Trophoblast cell (in vitro differentiated cells and primary cell): Measurements from ENCODE around the gene CALCA. TPM values are rescaled to one million over a fixed set of nuclear protein-coding genes. Genes with fewer than 3 reads are reported as not detected.

Source experiments
- DNase-seq, 2 donors: peaks; one replicate each; pipeline ENCODE4 v3.0.0-alpha.2; 2016
- H2AFZ ChIP-seq: 2 replicates; pipeline ENCODE4 v1.6.1; 2013; ENCODE audit warnings: low read length, moderate library complexity, mild to moderate bottlenecking; ENCODE audit not compliant: insufficient read depth, poor library complexity
- H2AK5ac ChIP-seq: 2 replicates; pipeline ENCODE4 v1.6.1; 2013; ENCODE audit warnings: mild to moderate bottlenecking, low read length
- H2BK120ac ChIP-seq: 2 replicates; pipeline ENCODE4 v1.6.1; 2013; ENCODE audit warnings: low read length, mild to moderate bottlenecking, moderate library complexity; ENCODE audit not compliant: insufficient read depth, poor library complexity
- H2BK12ac ChIP-seq: 2 replicates; pipeline ENCODE4 v1.6.1; 2013; ENCODE audit warnings: mild to moderate bottlenecking, low read length, moderate library complexity
- H2BK5ac ChIP-seq: 2 replicates; pipeline ENCODE4 v1.6.1; 2013; ENCODE audit warnings: low read length, low read depth, moderate library complexity, mild to moderate bottlenecking; ENCODE audit not compliant: poor library complexity
- H3K14ac ChIP-seq: 2 replicates; pipeline ENCODE4 v1.6.1; 2013; ENCODE audit warnings: mild to moderate bottlenecking, low read length
- H3K18ac ChIP-seq: 2 replicates; pipeline ENCODE4 v1.6.1; 2013; ENCODE audit warnings: mild to moderate bottlenecking, low read length
- H3K23ac ChIP-seq: 2 replicates; pipeline ENCODE4 v1.6.1; 2013; ENCODE audit warnings: low read length
- H3K27ac ChIP-seq: 2 replicates; pipeline ENCODE4 v1.5.1; 2013; ENCODE audit warnings: low read depth, mild to moderate bottlenecking, inconsistent platforms, low read length, moderate library complexity
- H3K27me3 ChIP-seq: 2 replicates; pipeline ENCODE4 v1.6.1; 2013; ENCODE audit warnings: inconsistent platforms, mild to moderate bottlenecking, low read length, moderate library complexity; ENCODE audit not compliant: insufficient read depth
- H3K36me3 ChIP-seq, 2 experiments: 1 replicate in 1 of 2; 2 replicates in 1 of 2; pipeline ENCODE4 v1.6.1; 2013; ENCODE audit warnings: low read length in 2 of 2, mild to moderate bottlenecking in 2 of 2, moderate library complexity in 1 of 2; ENCODE audit not compliant: insufficient read depth in 2 of 2, control insufficient read depth in 1 of 2
- H3K4ac ChIP-seq: 2 replicates; pipeline ENCODE4 v1.6.1; 2013; ENCODE audit warnings: low read depth, mild to moderate bottlenecking, low read length, moderate library complexity
- H3K4me1 ChIP-seq, 2 experiments: 1 replicate in 1 of 2; 2 replicates in 1 of 2; pipeline ENCODE4 v1.6.1; 2013; ENCODE audit warnings: low read length in 2 of 2, mild to moderate bottlenecking in 2 of 2, moderate library complexity in 1 of 2; ENCODE audit not compliant: insufficient read depth in 2 of 2, control insufficient read depth in 1 of 2
- H3K4me2 ChIP-seq: 2 replicates; pipeline ENCODE4 v1.6.1; 2013; ENCODE audit warnings: inconsistent platforms, mild to moderate bottlenecking, low read length, moderate library complexity
- H3K4me3 ChIP-seq: 2 replicates; pipeline ENCODE4 v1.5.1; 2013; ENCODE audit warnings: mild to moderate bottlenecking, low read depth, low read length, inconsistent platforms
- H3K79me1 ChIP-seq: one replicate; pipeline ENCODE4 v1.6.1; 2013; ENCODE audit warnings: low read length
- H3K79me2 ChIP-seq: 2 replicates; pipeline ENCODE4 v1.6.1; 2013; ENCODE audit warnings: low read length, mild to moderate bottlenecking; ENCODE audit not compliant: control insufficient read depth, insufficient read depth, poor library complexity
- H3K9ac ChIP-seq: 2 replicates; pipeline ENCODE4 v1.6.1; 2013; ENCODE audit warnings: mild to moderate bottlenecking, low read length
- H3K9me3 ChIP-seq: 2 replicates; pipeline ENCODE4 v1.6.1; 2013; ENCODE audit warnings: low read depth, mild to moderate bottlenecking, control low read depth, inconsistent platforms, low read length; ENCODE audit not compliant: insufficient read depth
- H4K12ac ChIP-seq: 2 replicates; pipeline ENCODE4 v1.6.1; 2013; ENCODE audit warnings: low read depth, mild to moderate bottlenecking, low read length, moderate library complexity
- H4K8ac ChIP-seq: 2 replicates; pipeline ENCODE4 v1.6.1; 2013; ENCODE audit warnings: low read depth, mild to moderate bottlenecking, low read length, moderate library complexity
- H4K91ac ChIP-seq: one replicate; pipeline ENCODE4 v1.6.1; 2013; ENCODE audit warnings: low read depth, mild to moderate bottlenecking, low read length, moderate library complexity
- WGBS: extraction: QIAGEN DNeasy Blood & Tissue Kit; methylation state at CpG from one replicate; pipeline ENCODE4 v1.1.7; 2013; ENCODE audit warnings: missing lambda C conversion rate; ENCODE audit not compliant: insufficient read length, insufficient coverage; ENCODE audit errors: extremely low coverage; 5-methylcytosine and 5-hydroxymethylcytosine counted together
- polyA plus RNA-seq: library from polyadenylated mRNA; stranded (reverse); fragments of 200-250 nt; gene quantifications from 2 replicates; pipeline ENCODE4 v1.2.3, GENCODE V29; 2013

Gene CALCA
- 0.94 and 1.3 TPM in 2 replicates for polyA plus RNA-seq

- Histone ChIP-seq H2BK120ac (no peak within 1 kb of the TSS), H4K8ac (no peak within 1 kb of the TSS), H2BK5ac (no peak within 1 kb of the TSS), H3K4ac (no peak within 1 kb of the TSS), H3K27me3 (peaks cover 37% of the 10 kb centered on the region), H3K18ac (no peak within 1 kb of the TSS), H3K79me1 (no peaks in the 10 kb centered on the region), H3K4me3 (no peak within 1 kb of the TSS), H3K27ac (no peak within 1 kb of the TSS), H3K36me3 (no peaks in the 10 kb centered on the region), H3K4me2 (peak within 1 kb of the TSS; percentile 41), H2AK5ac (no peak within 1 kb of the TSS), H3K23ac (no peak within 1 kb of the TSS), H3K4me1 (peaks cover 0 to 17% of the 10 kb centered on the region in 2 experiments), H4K12ac (no peak within 1 kb of the TSS), H2BK12ac (no peak within 1 kb of the TSS), H4K91ac (no peak within 1 kb of the TSS), H3K79me2 (no peaks in the 10 kb centered on the region), H3K14ac (no peak within 1 kb of the TSS), H2AFZ (no peak within 1 kb of the TSS), H3K9ac (no peak within 1 kb of the TSS), H3K9me3 (no peaks in the 10 kb centered on the region)
- DNase-seq = no peak
- WGBS = no CpG with 5 or more reads among the region's 40 CpGs
Observed at GRCh38 chr11:14971865-14972580, at the start of gene CALCA. Gene CALCA, minus strand, starts transcription at chr11:14972351. Its CDS starts 1,159 bp downstream, at chr11:14971192.

GRCh38 chr11:15016200-15016599 is 44.0 kb upstream of the CALCA start:
- peaks cover 0 to 5% of the 10 kb centered on the region in 2 experiments for H3K4me1 ChIP-seq
- no peak overlapping the region for H3K9ac ChIP-seq
- H3K9me3 ChIP-seq = peaks cover 6% of the 10 kb centered on the region
- H3K18ac ChIP-seq = no peak overlapping the region
- H3K79me1 ChIP-seq = no peaks in the 10 kb centered on the region
- no peak overlapping the region for H2BK12ac ChIP-seq
- H2BK5ac ChIP-seq = no peak overlapping the region
- H4K91ac ChIP-seq = no peak overlapping the region
- H3K4me3 ChIP-seq = no peak overlapping the region
- H4K12ac ChIP-seq = no peak overlapping the region
- no CpG with 5 or more reads among the region's 1 CpG for WGBS
- H2BK120ac ChIP-seq = no peak overlapping the region
- no peaks in the 10 kb centered on the region for H3K79me2 ChIP-seq
- no peak overlapping the region for H2AFZ ChIP-seq
- no peak overlapping the region for H3K14ac ChIP-seq
- H2AK5ac ChIP-seq = no peak overlapping the region
- H3K27ac ChIP-seq = no peak overlapping the region
- no peak overlapping the region for H3K23ac ChIP-seq
- no peak overlapping the region for H3K4me2 ChIP-seq
- H3K27me3 ChIP-seq = no peaks in the 10 kb centered on the region
- H3K4ac ChIP-seq = no peak overlapping the region
- peaks cover 0 to 3% of the 10 kb centered on the region in 2 experiments for H3K36me3 ChIP-seq
- DNase-seq = no peak
- H4K8ac ChIP-seq = no peak overlapping the region

- Histone ChIP-seq H3K27ac (peak overlapping the region; percentile 51), H4K91ac (no peak overlapping the region), H4K12ac (no peak overlapping the region), H3K9ac (no peak overlapping the region), H3K9me3 (peaks cover 1% of the 10 kb centered on the region), H3K23ac (no peak overlapping the region), H3K4me2 (peak overlapping the region; percentile 43), H2BK120ac (no peak overlapping the region), H3K18ac (no peak overlapping the region), H3K36me3 (peaks cover 0 to 3% of the 10 kb centered on the region in 2 experiments), H3K79me1 (no peaks in the 10 kb centered on the region), H4K8ac (no peak overlapping the region), H2AK5ac (no peak overlapping the region), H2AFZ (no peak overlapping the region), H3K14ac (no peak overlapping the region), H3K4ac (no peak overlapping the region), H2BK12ac (peak overlapping the region; percentile 87), H3K27me3 (no peaks in the 10 kb centered on the region), H3K4me3 (no peak overlapping the region), H3K4me1 (peaks cover 0 to 5% of the 10 kb centered on the region in 2 experiments), H2BK5ac (no peak overlapping the region), H3K79me2 (no peaks in the 10 kb centered on the region)
- no CpG with 5 or more reads among the region's 6 CpGs for WGBS
- no peak for DNase-seq
Observed at GRCh38 chr11:15011776-15012345, 39.7 kb upstream of the CALCA start.

GRCh38 chr11:15010865-15011264 is 38.7 kb upstream of the CALCA start:
- H3K9ac ChIP-seq = no peak overlapping the region
- no peak overlapping the region for H3K23ac ChIP-seq
- no peak overlapping the region for H3K14ac ChIP-seq
- no peaks in the 10 kb centered on the region for H3K27me3 ChIP-seq
- H4K91ac ChIP-seq = no peak overlapping the region
- no peak for DNase-seq
- H2BK120ac ChIP-seq = no peak overlapping the region
- no peak overlapping the region for H2AK5ac ChIP-seq
- H2AFZ ChIP-seq = no peak overlapping the region
- H3K4me1 ChIP-seq = peaks cover 0 to 5% of the 10 kb centered on the region in 2 experiments
- no peaks in the 10 kb centered on the region for H3K79me2 ChIP-seq
- H3K27ac ChIP-seq = no peak overlapping the region
- no peaks in the 10 kb centered on the region for H3K79me1 ChIP-seq
- no peak overlapping the region for H3K4ac ChIP-seq
- H3K36me3 ChIP-seq = peaks cover 0 to 3% of the 10 kb centered on the region in 2 experiments
- H3K4me3 ChIP-seq = no peak overlapping the region
- H2BK12ac ChIP-seq = no peak overlapping the region
- H2BK5ac ChIP-seq = no peak overlapping the region
- no peak overlapping the region for H4K12ac ChIP-seq
- no peak overlapping the region for H3K4me2 ChIP-seq
- H3K18ac ChIP-seq = no peak overlapping the region
- peaks cover 1% of the 10 kb centered on the region for H3K9me3 ChIP-seq
- no peak overlapping the region for H4K8ac ChIP-seq
